EH (cell line): Measurements from ENCODE around the gene CD300A.

Experiments used
- DNase-seq: peaks from one replicate; pipeline ENCODE4 v3.0.0-alpha.2; 2015; ENCODE audit warnings: low read depth

CD300A gene

DNA sequence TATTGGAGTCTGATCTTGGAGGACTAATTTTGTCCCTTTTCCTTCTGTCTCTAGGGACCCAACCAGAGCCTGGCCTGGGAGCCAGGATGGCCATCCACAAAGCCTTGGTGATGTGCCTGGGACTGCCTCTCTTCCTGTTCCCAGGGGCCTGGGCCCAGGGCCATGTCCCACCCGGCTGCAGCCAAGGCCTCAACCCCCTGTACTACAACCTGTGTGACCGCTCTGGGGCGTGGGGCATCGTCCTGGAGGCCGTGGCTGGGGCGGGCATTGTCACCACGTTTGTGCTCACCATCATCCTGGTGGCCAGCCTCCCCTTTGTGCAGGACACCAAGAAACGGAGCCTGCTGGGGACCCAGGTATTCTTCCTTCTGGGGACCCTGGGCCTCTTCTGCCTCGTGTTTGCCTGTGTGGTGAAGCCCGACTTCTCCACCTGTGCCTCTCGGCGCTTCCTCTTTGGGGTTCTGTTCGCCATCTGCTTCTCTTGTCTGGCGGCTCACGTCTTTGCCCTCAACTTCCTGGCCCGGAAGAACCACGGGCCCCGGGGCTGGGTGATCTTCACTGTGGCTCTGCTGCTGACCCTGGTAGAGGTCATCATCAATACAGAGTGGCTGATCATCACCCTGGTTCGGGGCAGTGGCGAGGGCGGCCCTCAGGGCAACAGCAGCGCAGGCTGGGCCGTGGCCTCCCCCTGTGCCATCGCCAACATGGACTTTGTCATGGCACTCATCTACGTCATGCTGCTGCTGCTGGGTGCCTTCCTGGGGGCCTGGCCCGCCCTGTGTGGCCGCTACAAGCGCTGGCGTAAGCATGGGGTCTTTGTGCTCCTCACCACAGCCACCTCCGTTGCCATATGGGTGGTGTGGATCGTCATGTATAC is 26.5 kb upstream of the CD300A start:
- DNase-seq: no peak

DNA sequence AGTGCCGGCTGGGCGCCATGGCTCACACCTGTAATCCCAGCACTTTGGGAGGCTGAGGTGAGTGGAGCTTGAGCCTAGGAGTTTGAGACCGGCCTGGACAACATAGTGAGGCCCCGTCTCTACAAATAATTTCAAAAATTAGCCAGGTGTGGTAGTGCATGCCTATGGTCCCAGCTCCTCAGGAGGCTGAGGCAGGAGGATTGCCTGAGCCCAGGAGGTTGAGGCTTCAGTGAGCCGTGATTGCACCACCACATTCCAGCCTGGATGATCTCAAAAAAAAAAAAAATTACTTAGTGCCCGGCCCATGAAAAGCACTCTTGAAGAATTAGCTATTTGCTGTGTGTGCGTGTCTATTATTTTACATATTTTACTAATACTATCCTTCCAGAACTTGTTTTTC is 24.9 kb upstream of the CD300A start:
- no peak for DNase-seq

DNA sequence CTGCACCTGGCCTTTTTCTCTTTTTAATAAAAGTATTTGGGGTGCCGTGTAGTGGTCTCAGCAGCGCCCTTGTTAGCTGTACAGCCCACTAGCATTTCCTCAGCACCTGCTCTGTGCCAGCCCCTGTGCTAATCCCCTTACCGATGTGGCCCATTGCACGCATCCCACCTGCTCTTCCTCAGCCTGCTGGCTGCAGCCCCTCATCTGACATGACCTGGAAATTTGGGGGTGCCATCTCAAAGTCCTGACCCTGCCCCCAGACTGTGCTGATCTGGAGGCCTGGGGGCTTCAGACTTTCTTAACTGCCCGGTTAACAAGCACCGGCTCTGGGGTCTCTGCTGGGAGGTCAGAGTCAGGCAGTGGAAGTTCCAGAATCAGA is 24.2 kb upstream of the CD300A start:
- no peak for DNase-seq

DNA sequence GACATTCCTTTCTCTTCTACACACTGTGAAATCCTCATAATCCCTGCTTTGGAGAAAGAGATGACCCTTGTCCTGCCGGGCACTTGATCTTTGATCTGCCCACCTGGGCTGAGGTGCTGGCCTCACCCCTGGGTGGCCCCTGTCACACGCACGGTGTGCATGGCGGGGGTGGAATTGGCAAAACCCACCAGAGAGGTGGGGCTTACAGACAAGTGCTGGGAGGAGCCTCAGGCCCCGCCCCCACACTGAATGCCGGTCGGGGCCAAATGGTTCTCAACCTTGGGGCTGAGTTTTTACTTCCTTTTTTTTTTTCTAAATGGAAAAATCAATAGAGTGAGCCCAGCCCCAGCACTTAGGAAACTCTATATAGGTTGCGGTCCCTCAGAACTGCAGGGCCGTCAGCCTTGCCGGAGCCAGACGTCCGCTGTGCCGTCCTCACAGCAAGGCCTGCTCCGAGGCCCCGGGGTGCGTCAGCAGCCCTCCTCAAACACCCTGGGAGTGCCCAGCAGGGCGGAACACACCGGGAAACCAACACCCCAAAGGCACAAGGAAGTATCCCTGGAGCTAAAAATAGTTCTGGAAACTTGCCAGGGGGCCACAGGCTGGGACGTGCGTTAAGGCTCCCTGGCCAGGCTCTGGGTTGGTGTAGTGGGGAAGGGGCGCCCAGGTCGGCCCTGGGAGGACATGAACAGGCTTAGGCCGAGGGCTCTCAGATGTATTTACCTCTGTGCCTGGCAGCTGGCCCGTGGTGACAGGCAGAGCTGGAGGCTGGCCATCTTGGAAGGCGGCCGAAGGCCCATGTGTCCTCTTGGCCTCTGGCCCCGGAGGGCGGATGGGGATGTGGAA is 23.5 kb upstream of the CD300A start:
- no peak for DNase-seq

DNA sequence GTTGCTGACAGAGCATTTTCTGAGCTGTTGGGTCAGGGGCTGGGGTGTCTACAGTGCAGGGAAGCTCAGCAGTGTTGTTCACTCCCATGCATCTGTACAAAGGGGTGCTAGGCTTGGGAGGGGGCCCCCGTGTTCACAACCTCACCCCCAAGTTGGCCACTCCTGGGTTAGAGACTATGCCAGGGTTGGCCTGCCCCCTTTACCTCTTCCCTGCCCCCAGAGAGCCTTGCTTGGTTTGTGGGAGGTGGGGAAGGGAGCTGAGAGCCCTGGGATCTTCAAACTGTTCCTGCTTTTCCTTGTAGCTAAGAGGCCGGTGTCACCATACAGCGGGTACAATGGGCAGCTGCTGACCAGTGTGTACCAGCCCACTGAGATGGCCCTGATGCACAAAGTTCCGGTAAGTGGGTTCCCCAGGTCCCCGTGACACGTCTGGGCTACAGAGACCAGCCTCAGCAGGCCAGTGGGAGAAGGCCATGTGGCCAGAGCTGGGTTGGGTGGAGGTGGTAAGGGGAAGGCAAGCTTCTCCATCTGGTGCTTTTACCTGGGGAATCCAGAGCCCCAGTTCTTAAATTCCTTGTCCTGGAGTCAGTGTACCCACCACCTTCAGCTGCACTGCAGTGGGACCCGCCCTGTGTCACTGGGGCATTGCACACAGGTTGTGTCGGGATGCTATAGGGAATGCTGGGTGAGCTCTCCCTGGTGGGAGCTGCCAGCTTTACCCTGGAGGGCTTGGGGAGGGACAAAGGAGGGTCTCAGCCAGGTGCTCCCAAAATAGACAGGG is 22.7 kb upstream of the CD300A start:
- no peak for DNase-seq

DNA sequence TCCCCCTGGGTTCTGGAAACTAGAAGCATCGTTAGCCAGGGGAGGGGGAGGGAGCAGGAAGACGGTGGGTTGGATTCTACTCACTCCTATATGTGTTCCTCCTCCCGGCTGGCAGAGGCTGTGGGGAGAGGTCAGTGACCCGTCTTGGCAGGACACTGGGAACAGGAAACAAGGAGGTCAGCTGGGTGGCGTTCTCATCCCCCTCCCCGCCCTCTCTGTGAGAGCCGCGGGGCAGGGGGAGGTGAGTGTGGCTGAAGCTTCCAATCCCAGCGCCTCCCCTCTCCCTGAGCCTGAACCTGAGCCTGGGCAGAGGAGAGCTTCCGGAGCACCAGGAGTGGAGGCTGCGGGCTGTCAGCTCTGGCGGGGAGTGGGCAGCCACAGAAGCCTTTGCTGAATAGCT is 22.0 kb upstream of the CD300A start:
- DNase-seq: no peak

DNA sequence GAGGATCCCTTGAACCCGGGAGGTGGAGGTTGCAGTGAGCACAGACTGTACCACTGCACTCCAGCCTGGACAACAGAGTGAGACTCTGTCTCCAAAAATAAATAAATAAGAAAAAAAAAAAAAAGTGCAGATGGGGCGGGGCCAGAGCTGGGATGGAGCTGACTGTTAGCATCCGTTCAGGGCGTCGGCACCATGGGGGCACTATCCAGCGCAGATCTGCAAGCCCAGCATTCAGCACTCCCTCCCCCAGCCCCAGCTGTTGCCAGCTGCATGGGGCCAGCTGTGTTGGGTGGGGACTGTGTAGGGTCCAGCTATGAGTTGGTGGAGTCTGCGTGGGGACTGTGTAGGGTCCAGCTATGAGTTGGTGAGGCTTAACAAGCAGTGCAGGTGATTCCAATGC is 21.3 kb upstream of the CD300A start:
- no peak for DNase-seq

DNA sequence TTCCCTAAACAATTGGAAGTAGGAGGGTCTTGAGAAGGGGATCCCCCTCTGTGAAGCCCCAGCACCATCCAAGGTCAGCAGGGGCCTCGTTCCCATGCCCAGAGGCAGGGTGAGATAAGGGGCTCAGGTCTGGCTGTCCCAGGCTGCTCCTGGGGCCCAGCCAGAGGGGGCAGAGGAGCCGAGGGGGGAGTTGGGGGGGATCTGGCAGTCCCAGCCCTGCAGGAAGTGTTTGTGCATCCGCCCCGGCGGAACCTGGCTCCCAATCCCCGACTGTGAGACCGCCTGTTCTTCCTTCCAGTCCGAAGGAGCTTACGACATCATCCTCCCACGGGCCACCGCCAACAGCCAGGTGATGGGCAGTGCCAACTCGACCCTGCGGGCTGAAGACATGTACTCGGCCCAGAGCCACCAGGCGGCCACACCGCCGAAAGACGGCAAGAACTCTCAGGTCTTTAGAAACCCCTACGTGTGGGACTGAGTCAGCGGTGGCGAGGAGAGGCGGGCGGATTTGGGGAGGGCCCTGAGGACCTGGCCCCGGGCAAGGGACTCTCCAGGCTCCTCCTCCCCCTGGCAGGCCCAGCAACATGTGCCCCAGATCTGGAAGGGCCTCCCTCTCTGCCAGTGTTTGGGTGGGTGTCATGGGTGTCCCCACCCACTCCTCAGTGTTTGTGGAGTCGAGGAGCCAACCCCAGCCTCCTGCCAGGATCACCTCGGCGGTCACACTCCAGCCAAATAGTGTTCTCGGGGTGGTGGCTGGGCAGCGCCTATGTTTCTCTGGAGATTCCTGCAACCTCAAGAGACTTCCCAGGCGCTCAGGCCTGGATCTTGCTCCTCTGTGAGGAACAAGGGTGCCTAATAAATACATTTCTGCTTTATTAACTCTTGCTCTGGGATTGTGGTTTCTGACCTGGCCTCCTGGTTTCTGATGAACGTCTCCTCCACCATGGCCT is 19.6 kb upstream of the CD300A start:
- DNase-seq: no peak

DNA sequence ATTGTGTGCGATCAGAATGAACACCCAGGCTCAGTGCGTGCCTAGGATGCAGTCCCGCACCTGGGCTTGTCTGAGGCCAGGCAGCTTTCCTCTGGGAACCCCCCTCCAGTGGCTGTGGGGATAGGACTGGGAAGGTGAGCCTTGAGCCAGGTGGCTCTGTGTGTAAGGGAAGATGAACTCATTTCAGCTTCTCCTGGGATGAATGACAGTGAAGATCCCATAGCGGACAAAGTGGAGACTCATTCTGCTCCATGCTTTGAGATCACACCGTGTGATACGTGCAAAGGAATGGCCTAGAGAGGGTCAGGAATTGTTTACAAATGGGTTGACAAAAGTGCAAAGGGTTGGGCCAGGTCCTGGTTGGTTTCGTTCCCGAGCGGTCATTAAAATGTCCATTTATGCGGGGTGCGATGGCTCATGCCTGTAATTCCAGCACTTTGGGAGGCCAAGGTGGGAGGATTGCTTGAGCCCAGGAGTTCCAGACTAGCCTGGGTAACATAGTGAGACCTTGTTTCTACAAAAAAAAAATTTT is 18.7 kb upstream of the CD300A start:
- no peak for DNase-seq

DNA sequence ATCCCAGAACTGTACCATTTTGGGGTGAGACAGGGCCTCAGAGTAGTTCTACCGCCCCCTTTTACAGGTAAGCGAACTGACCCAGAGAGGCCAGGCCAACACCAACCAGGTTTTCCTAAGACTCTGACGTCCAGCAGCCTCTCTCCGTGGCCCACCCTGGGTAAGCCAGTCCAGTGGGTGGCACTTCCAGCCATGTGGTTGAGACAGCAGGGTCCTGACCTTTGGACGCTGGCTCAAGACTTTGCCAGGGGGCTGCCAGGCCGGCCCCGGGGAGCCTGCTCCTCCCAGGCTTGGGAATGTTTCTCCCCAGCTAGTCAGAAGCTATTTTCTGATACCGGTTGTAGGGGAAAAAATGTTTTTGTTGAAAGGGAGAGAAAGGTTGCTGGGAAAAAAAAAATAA is 17.7 kb upstream of the CD300A start:
- DNase-seq: no peak

DNA sequence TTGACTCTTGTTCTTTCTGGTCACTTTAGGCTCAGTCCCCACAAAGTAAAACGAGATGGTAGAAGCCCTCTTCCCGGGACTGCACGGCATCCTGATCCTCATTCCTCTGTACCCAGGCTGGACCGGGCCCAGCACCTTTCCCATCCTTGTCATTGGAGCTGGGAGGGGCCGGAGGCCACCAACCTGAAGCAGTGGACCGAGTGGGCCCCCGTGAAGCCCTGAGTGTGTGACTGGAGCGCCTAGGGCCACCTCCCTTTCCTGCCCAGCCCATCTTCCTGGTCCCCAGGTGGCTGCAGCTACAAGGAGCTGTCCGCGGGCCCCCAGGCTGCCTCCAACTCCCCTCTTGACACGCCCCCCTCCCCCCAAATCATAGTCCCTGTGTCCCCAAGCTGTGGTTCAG is 17.1 kb upstream of the CD300A start:
- no peak for DNase-seq

DNA sequence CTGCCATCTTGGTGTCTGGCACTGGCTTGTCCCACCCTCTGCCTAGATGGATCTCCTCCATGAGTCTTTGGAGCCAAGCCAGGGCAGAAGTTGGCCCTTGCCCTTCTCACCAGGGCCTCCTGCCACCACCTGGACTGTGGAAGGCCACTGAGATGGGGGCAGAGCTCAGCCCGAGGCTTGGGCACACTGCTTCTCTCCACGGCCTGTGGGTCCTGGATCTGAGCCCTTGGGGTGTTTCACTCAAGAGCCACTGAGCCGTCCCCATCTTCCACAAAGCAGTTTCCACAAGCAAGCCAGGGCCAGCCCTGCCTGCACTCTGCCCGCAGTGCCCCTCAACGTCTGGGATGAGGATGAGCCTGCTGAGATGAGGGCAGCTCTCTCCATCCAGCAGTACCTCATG is 16.7 kb upstream of the CD300A start:
- no peak for DNase-seq

DNA sequence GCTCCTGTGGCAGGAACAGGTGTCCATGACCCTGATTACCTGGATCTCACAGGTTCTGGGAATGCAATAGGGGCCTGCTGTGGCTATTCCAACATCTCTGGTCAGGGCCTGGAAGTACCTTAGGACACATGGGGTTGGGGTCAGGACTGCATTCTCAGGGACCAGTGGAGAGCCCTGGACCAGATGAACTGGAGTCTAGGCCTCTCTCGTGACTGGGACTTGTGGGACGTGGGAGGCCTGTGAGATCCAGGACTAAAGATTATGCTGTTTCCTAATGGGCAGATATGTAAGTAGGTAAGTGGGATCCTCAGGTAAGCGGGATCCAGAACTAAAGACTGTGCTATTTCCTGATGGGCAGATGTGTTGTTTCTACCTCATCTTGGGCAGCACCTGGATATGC is 16.2 kb upstream of the CD300A start:
- DNase-seq: no peak

DNA sequence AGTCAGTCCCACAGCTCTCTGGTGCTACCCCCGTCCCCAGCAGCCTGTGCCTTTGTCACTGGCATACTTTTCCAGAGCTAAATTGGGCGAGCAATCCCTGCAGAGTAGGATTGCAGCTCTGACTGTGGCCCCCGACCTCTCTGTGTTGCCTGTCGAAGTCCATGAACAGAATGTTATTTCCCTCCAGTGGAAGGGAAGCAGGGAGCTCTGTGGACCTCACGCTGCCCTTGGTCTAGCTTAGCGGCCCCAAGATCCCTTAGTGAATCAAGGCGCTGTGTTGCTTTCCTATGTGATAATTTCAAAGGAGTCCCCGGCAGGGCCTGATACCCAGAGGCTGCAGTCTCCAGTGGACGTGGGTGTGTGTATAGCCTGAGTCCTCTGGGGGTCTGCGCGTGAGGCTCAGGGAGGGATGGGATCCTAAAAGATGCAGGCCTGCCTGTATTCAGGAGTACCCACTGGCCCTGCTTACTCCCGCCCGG is 15.5 kb upstream of the CD300A start:
- no peak for DNase-seq

DNA sequence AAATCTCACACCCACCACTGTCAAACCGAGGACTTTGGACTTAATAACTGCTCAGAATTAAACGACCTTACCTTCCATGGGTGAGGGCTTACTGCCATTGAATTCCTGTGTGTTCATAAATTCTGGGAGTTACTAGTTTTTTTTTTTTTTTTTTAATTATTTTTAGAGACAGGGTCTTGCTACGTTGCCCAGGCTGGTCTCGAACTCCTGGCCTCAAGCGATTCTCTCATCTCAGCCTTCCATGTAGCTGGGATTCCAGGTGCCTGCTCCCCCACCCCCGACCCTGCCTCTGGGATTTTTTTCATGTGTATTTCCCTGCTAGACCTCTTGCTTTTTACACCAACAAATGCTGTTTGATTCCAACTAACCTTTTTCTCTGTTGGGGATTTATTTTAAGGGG is 14.9 kb upstream of the CD300A start:
- no peak for DNase-seq

DNA sequence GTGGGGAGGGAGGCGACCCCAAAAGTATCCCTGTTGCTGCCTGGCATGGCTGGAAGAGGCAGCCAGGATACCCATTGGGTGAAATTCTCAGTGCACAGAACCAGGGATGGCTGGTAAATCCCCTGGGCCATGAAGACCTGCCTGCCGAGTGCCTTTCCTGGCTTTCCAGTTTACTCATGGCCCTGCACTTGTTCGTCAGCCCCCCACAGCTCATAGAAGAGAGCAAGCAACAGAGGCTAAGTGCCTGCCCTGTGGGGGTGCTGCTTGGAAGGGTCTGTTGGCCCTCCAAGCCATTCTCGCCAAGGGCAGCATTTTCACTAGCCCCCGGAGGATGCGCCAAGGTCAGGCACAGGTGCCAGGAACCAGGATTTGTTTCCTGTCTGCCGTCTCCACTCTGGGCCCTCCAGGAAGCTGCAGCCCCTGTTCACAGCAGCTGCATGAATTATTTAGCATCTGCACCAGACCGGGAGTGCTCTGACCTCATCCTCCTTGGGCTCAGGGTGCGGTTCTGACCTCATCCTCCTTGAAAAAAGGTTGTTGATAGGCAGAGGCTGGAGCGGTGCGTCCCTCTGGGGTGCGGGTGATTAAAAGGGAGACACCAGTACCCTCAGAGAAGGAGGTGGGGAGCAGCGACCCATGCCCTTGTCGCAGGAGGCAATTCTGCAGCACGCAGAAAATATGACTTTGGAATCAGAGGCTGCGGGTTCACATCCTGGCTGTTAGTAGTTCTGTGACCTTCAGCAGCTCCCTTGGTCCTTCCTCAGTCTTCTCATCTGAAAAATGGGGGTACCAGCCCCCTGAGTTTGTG is 14.2 kb upstream of the CD300A start:
- DNase-seq: no peak

DNA sequence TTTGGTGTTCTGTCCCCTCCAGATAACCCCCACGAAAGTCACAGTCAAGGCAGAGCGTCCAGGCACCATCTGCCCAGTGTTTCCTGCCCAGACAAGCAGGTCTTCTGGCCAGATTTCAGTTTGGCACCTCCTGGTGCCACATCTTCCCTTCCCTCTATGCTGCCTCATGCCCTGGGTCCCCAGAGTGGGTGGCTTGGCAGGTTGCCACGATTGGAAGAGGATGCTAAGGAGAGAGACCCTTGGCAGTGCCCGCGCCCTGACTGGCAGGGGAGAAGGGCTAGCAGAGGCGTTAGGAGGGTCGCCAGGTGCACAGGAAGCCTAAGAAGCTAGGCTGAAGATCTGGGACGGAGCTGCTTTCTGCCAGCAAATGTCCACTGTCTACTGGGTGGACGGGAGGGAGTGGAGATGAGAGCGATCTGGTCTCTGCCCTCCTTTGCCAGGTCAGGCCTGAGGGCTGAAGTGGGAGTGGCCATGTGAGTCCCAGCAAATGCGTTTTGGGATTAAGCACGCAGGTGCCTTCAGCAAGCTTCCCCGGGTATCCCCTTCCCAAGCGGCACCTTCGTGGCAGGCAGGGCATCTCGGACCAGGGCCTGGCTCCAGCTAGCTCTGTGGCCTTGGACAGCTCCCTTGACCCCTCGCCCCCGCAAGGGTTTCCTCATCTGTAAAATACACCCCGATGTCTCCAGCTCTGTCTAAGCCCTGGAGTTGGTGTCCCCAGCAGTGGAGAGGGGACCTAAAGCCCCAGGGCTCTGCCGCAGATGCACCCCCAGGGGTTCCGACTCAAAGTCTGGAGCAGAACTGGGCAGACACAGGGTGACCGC is 13.4 kb upstream of the CD300A start:
- DNase-seq: no peak

DNA sequence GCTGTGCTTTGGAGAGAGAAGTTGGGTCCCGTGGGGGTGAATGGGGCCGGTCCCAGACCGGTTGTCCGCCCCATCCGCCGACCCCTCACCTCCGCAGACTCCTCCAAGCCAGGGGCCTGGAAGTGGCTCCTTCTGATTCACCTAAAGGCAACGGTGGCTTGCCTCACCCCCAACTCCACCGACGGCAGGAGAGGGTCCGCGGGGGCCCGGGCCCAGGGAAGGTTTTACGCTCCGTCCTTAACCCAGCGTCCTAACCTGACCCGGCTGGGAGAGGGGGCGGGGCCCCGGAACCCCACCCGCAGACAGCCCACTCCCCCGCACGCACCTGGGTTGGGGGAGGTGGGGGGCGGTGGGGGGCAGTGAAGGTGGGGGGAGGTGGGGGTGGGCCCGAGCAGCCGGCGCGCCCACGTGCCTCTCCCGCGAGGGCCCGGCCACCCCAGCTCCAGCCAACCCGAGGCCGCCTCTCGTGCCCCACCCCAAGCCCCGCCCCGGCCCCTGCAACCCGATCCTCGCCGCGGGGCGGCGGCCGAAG is 12.7 kb upstream of the CD300A start:
- no peak for DNase-seq
